Measurements from ENCODE around the gene ANKS1A.

GRCh38 chr6:35087361-35088280, 198.6 kb downstream of the ANKS1A start:
- TF ChIP-seq, protein P1, sequence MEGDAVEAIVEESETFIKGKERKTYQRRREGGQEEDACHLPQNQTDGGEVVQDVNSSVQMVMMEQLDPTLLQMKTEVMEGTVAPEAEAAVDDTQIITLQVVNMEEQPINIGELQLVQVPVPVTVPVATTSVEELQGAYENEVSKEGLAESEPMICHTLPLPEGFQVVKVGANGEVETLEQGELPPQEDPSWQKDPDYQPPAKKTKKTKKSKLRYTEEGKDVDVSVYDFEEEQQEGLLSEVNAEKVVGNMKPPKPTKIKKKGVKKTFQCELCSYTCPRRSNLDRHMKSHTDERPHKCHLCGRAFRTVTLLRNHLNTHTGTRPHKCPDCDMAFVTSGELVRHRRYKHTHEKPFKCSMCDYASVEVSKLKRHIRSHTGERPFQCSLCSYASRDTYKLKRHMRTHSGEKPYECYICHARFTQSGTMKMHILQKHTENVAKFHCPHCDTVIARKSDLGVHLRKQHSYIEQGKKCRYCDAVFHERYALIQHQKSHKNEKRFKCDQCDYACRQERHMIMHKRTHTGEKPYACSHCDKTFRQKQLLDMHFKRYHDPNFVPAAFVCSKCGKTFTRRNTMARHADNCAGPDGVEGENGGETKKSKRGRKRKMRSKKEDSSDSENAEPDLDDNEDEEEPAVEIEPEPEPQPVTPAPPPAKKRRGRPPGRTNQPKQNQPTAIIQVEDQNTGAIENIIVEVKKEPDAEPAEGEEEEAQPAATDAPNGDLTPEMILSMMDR (conservative IDR thresholded peaks at IDR 0.05 in 1 of 2, IDR thresholded peaks at IDR 0.05 in 1 of 2; ENCODE audit: extremely low read depth in 1 of 2, insufficient read depth in 1 of 2, low read depth in 1 of 2, low read length in 2 of 2): no peak
- no peak for TF ChIP-seq EZH2 (IDR thresholded peaks at IDR 0.05; ENCODE audit: borderline replicate concordance, low read length)

Measured in mammary epithelial cell (primary cell).